Middle frontal gyrus (tissue), 1 donor: Measurements from ENCODE around the gene RBMY1D.
"Not testable (repeated sequence)": the region's sequence is repeated elsewhere in the genome, so short reads cannot be mapped to it uniquely, and the experiment has no call there.

Source experiments
- DNase-seq: peaks from one replicate; pipeline ENCODE4 v3.0.0-alpha.2; 2015; ENCODE audit warnings: low spot score; ENCODE audit errors: extremely low spot score

Gene RBMY1D

DNA sequence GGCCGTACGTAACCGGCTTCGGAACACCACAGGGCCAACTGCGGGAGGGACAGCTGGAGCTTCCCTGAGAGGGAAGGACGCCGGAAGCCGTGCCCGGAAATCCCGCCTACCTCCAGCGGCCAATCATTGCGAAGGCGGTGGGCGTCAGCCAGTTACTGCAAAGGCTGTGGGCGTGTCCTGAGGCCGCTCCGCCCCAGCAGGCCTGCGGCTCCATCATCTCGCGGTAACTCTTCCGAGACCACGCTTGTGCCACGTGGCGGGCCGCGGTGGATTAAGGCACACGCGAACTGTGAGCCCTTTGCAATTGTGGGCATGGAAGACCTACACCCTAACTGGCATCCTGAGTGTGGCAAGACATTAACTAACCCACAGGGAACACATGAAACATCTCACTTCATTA is at the start of gene RBMY1D:
Gene RBMY1D, minus strand, starts transcription at position 101 of the 400 bp plus-strand sequence. CDS start 2,013 bp downstream, outside the sequence.
- not testable (repeated sequence) for DNase-seq

DNA sequence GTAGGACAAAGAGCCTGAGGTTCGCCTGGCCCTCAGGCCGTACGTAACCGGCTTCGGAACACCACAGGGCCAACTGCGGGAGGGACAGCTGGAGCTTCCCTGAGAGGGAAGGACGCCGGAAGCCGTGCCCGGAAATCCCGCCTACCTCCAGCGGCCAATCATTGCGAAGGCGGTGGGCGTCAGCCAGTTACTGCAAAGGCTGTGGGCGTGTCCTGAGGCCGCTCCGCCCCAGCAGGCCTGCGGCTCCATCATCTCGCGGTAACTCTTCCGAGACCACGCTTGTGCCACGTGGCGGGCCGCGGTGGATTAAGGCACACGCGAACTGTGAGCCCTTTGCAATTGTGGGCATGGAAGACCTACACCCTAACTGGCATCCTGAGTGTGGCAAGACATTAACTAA is 23.6 kb upstream of the RBMY1D start, which contains the start of gene RBMY1E:
Gene RBMY1E, minus strand, starts transcription at position 101 of the 400 bp plus-strand sequence. CDS start 1,978 bp downstream, outside the sequence.
- not testable (repeated sequence) for DNase-seq

DNA sequence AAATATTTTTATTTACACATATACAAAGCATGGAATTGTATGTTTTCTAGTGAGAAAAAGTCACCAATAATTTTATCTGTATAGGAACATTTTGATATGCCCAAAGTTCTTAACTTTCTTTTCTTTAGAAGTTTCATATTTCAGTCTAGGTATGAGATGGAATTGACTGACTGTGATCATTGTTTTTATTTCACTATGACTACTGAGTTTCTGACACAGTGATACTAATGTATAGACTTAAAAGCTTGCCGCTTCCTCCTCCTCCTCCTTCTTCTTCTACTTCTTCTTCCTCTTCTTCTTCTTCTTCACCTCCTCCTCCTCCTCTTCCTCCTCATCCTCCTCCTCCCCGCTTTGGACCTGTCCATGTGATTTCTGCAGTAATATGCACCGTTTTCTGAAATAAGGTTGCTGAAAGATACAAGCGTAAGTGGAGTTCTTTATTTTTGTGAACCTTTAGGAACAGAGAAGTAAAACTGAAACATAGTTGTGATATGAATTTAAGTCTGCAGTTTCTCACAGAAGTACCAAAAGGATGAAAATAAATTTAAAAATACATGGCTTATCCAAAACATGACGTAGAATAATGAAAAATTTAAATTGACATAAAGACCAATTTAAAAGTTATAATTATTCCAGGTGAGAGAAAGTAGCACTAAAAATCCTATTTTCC is 24.8 kb downstream of the RBMY1D start:
- DNase-seq = not testable (repeated sequence)

GRCh38 chrY:21845481-21845880 is 48.8 kb downstream of the RBMY1D start:
- DNase-seq = no peak

GRCh38 chrY:21842090-21842489 is 52.2 kb downstream of the RBMY1D start:
- DNase-seq = no peak

DNA sequence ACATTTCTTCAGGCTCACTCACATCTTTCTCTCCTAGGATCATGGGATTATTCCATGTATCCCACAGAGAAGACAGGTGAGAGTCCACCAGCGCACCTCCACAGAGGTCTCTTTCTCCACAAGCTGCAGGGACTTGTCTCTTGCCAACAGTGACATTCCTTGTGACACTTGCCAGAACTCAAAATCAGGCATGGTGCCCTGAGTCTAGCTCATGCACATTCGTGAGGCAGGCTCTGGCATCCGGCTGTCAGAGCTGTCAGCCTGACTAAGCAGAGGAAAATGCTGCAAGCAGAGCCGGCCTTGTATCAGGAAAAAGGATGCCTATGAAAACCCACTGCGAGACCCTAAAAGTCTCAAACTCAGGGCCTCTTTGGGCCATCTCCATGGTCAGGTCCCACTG is 54.8 kb downstream of the RBMY1D start:
- no peak for DNase-seq

GRCh38 chrY:21836343-21836742 is 58.0 kb downstream of the RBMY1D start:
- DNase-seq = no peak

- no peak for DNase-seq
Measured at GRCh38 chrY:21835052-21835451, 59.3 kb downstream of the RBMY1D start.
